ENCODE results near the gene TCF7L1.

TCF7L1 gene

GRCh38 chr2:85255813-85256594, 122.8 kb downstream of the TCF7L1 start:
- Histone ChIP-seq H3K27me3 (ENCODE audit: control insufficient read depth in 5 of 5, insufficient read depth in 4 of 5, low read length in 5 of 5) (no peaks in the 10 kb centered on the region), H3K9ac (ENCODE audit: low read length in 5 of 5) (peak overlapping the region in 1 of 5 donors; percentile 31), H3K4me1 (ENCODE audit: control insufficient read depth in 5 of 5, insufficient read depth in 5 of 5, low read length in 5 of 5) (peaks cover 38 to 89% (median 68%) of the 10 kb centered on the region in 5 donors), H3K4me3 (ENCODE audit: low read depth in 1 of 5, low read length in 5 of 5) (peak overlapping the region in 4 of 5 donors; percentile 10 to 39 (median 26)), H3K9me3 (ENCODE audit: control insufficient read depth in 5 of 5, low read length in 5 of 5) (no peaks in the 10 kb centered on the region), H3K27ac (ENCODE audit: low read depth, low read length) (peak overlapping the region; percentile 50), H3K36me3 (ENCODE audit: control insufficient read depth in 5 of 5, insufficient read depth in 5 of 5, low read length in 5 of 5) (no peaks in the 10 kb centered on the region)

- peak overlapping the region in 3 of 5 donors; percentile 2 to 28 (median 8) for H3K9ac ChIP-seq (ENCODE audit: low read length in 5 of 5)
- H3K27ac ChIP-seq (ENCODE audit: low read depth, low read length): peak overlapping the region; percentile 94
- no peak overlapping the region for H3K4me3 ChIP-seq (ENCODE audit: low read depth in 1 of 5, low read length in 5 of 5)
- H3K27me3 ChIP-seq (ENCODE audit: control insufficient read depth in 5 of 5, insufficient read depth in 4 of 5, low read length in 5 of 5): no peaks in the 10 kb centered on the region
- H3K4me1 ChIP-seq (ENCODE audit: control insufficient read depth in 5 of 5, insufficient read depth in 5 of 5, low read length in 5 of 5): peaks cover 35 to 83% (median 66%) of the 10 kb centered on the region in 5 donors
- no peaks in the 10 kb centered on the region for H3K9me3 ChIP-seq (ENCODE audit: control insufficient read depth in 5 of 5, low read length in 5 of 5)
- H3K36me3 ChIP-seq (ENCODE audit: control insufficient read depth in 5 of 5, insufficient read depth in 5 of 5, low read length in 5 of 5): no peaks in the 10 kb centered on the region
Observed at GRCh38 chr2:85257359-85257969, 124.3 kb downstream of the TCF7L1 start.

- peak overlapping the region in 1 of 5 donors; percentile 1 for H3K4me3 ChIP-seq (ENCODE audit: low read depth in 1 of 5, low read length in 5 of 5)
- H3K27me3 ChIP-seq (ENCODE audit: control insufficient read depth in 5 of 5, insufficient read depth in 4 of 5, low read length in 5 of 5): no peaks in the 10 kb centered on the region
- no peaks in the 10 kb centered on the region for H3K9me3 ChIP-seq (ENCODE audit: control insufficient read depth in 5 of 5, low read length in 5 of 5)
- peak overlapping the region; percentile 94 for H3K27ac ChIP-seq (ENCODE audit: low read depth, low read length)
- H3K36me3 ChIP-seq (ENCODE audit: control insufficient read depth in 5 of 5, insufficient read depth in 5 of 5, low read length in 5 of 5): no peaks in the 10 kb centered on the region
- peak overlapping the region in 1 of 5 donors; percentile 2 for H3K9ac ChIP-seq (ENCODE audit: low read length in 5 of 5)
- H3K4me1 ChIP-seq (ENCODE audit: control insufficient read depth in 5 of 5, insufficient read depth in 5 of 5, low read length in 5 of 5): peaks cover 35 to 85% (median 67%) of the 10 kb centered on the region in 5 donors
Observed at GRCh38 chr2:85257970-85258605, 124.9 kb downstream of the TCF7L1 start.

- no peaks in the 10 kb centered on the region for H3K36me3 ChIP-seq (ENCODE audit: control insufficient read depth in 5 of 5, insufficient read depth in 5 of 5, low read length in 5 of 5)
- peaks cover 35 to 87% (median 65%) of the 10 kb centered on the region in 5 donors for H3K4me1 ChIP-seq (ENCODE audit: control insufficient read depth in 5 of 5, insufficient read depth in 5 of 5, low read length in 5 of 5)
- no peaks in the 10 kb centered on the region for H3K9me3 ChIP-seq (ENCODE audit: control insufficient read depth in 5 of 5, low read length in 5 of 5)
- H3K4me3 ChIP-seq (ENCODE audit: low read depth in 1 of 5, low read length in 5 of 5): peak overlapping the region in 1 of 5 donors; percentile 25
- H3K27me3 ChIP-seq (ENCODE audit: control insufficient read depth in 5 of 5, insufficient read depth in 4 of 5, low read length in 5 of 5): no peaks in the 10 kb centered on the region
- H3K9ac ChIP-seq (ENCODE audit: low read length in 5 of 5): peak overlapping the region; percentile 21 to 85 (median 39)
- H3K27ac ChIP-seq (ENCODE audit: low read depth, low read length): peak overlapping the region; percentile 94
Observed at GRCh38 chr2:85259101-85259590, 126.0 kb downstream of the TCF7L1 start.

- Histone ChIP-seq H3K9ac (ENCODE audit: low read length in 5 of 5) (peak overlapping the region in 3 of 5 donors; percentile 23 to 55 (median 39)), H3K9me3 (ENCODE audit: control insufficient read depth in 5 of 5, low read length in 5 of 5) (no peaks in the 10 kb centered on the region), H3K36me3 (ENCODE audit: control insufficient read depth in 5 of 5, insufficient read depth in 5 of 5, low read length in 5 of 5) (no peaks in the 10 kb centered on the region), H3K27me3 (ENCODE audit: control insufficient read depth in 5 of 5, insufficient read depth in 4 of 5, low read length in 5 of 5) (no peaks in the 10 kb centered on the region), H3K27ac (ENCODE audit: low read depth, low read length) (peak overlapping the region; percentile 94), H3K4me1 (ENCODE audit: control insufficient read depth in 5 of 5, insufficient read depth in 5 of 5, low read length in 5 of 5) (peaks cover 30 to 87% (median 65%) of the 10 kb centered on the region in 5 donors), H3K4me3 (ENCODE audit: low read depth in 1 of 5, low read length in 5 of 5) (no peak overlapping the region)
Observed at GRCh38 chr2:85259879-85260278, 126.7 kb downstream of the TCF7L1 start.

GRCh38 chr2:85263591-85263990, 130.4 kb downstream of the TCF7L1 start:
- Histone ChIP-seq H3K9ac (ENCODE audit: low read length in 5 of 5) (no peak overlapping the region), H3K36me3 (ENCODE audit: control insufficient read depth in 5 of 5, insufficient read depth in 5 of 5, low read length in 5 of 5) (no peaks in the 10 kb centered on the region), H3K27ac (ENCODE audit: low read depth, low read length) (no peak overlapping the region), H3K9me3 (ENCODE audit: control insufficient read depth in 5 of 5, low read length in 5 of 5) (no peaks in the 10 kb centered on the region), H3K4me1 (ENCODE audit: control insufficient read depth in 5 of 5, insufficient read depth in 5 of 5, low read length in 5 of 5) (peaks cover 13 to 71% (median 49%) of the 10 kb centered on the region in 5 donors), H3K27me3 (ENCODE audit: control insufficient read depth in 5 of 5, insufficient read depth in 4 of 5, low read length in 5 of 5) (no peaks in the 10 kb centered on the region), H3K4me3 (ENCODE audit: low read depth in 1 of 5, low read length in 5 of 5) (no peak overlapping the region)

GRCh38 chr2:85264471-85264870, 131.3 kb downstream of the TCF7L1 start:
- peak overlapping the region in 1 of 5 donors; percentile 48 for H3K9ac ChIP-seq (ENCODE audit: low read length in 5 of 5)
- no peaks in the 10 kb centered on the region for H3K9me3 ChIP-seq (ENCODE audit: control insufficient read depth in 5 of 5, low read length in 5 of 5)
- H3K27me3 ChIP-seq (ENCODE audit: control insufficient read depth in 5 of 5, insufficient read depth in 4 of 5, low read length in 5 of 5): no peaks in the 10 kb centered on the region
- no peak overlapping the region for H3K4me3 ChIP-seq (ENCODE audit: low read depth in 1 of 5, low read length in 5 of 5)
- peak overlapping the region; percentile 49 for H3K27ac ChIP-seq (ENCODE audit: low read depth, low read length)
- peaks cover 9 to 71% (median 45%) of the 10 kb centered on the region in 5 donors for H3K4me1 ChIP-seq (ENCODE audit: control insufficient read depth in 5 of 5, insufficient read depth in 5 of 5, low read length in 5 of 5)
- no peaks in the 10 kb centered on the region for H3K36me3 ChIP-seq (ENCODE audit: control insufficient read depth in 5 of 5, insufficient read depth in 5 of 5, low read length in 5 of 5)

- Histone ChIP-seq H3K27me3 (ENCODE audit: control insufficient read depth in 5 of 5, insufficient read depth in 4 of 5, low read length in 5 of 5) (no peaks in the 10 kb centered on the region), H3K27ac (ENCODE audit: low read depth, low read length) (peak overlapping the region; percentile 49), H3K9me3 (ENCODE audit: control insufficient read depth in 5 of 5, low read length in 5 of 5) (no peaks in the 10 kb centered on the region), H3K4me3 (ENCODE audit: low read depth in 1 of 5, low read length in 5 of 5) (no peak overlapping the region), H3K4me1 (ENCODE audit: control insufficient read depth in 5 of 5, insufficient read depth in 5 of 5, low read length in 5 of 5) (peaks cover 4 to 71% (median 44%) of the 10 kb centered on the region in 5 donors), H3K36me3 (ENCODE audit: control insufficient read depth in 5 of 5, insufficient read depth in 5 of 5, low read length in 5 of 5) (no peaks in the 10 kb centered on the region), H3K9ac (ENCODE audit: low read length in 5 of 5) (peak overlapping the region in 1 of 5 donors; percentile 48)
Observed at GRCh38 chr2:85265304-85265703, 132.1 kb downstream of the TCF7L1 start.

GRCh38 chr2:85266146-85267041, 133.2 kb downstream of the TCF7L1 start:
- no peaks in the 10 kb centered on the region for H3K27me3 ChIP-seq (ENCODE audit: control insufficient read depth in 5 of 5, insufficient read depth in 4 of 5, low read length in 5 of 5)
- peaks cover 5 to 69% (median 42%) of the 10 kb centered on the region in 5 donors for H3K4me1 ChIP-seq (ENCODE audit: control insufficient read depth in 5 of 5, insufficient read depth in 5 of 5, low read length in 5 of 5)
- H3K27ac ChIP-seq (ENCODE audit: low read depth, low read length): peak overlapping the region; percentile 49
- no peak overlapping the region for H3K9ac ChIP-seq (ENCODE audit: low read length in 5 of 5)
- no peaks in the 10 kb centered on the region for H3K9me3 ChIP-seq (ENCODE audit: control insufficient read depth in 5 of 5, low read length in 5 of 5)
- no peaks in the 10 kb centered on the region for H3K36me3 ChIP-seq (ENCODE audit: control insufficient read depth in 5 of 5, insufficient read depth in 5 of 5, low read length in 5 of 5)
- H3K4me3 ChIP-seq (ENCODE audit: low read depth in 1 of 5, low read length in 5 of 5): no peak overlapping the region
